GM18499 (cell line): ENCODE measurements around the gene SLC29A4.
"Not testable (repeated sequence)": the region's sequence is repeated elsewhere in the genome, so short reads cannot be mapped to it uniquely, and the experiment has no call there.

ENCODE experiments used
- ATAC-seq: cut with Tn5 transposase; IDR thresholded peaks from one replicate; pipeline ENCODE4 v1.9.1; 2021; ENCODE audit warnings: moderate number of reproducible peaks; ENCODE audit not compliant: insufficient read depth, unreplicated experiment

The SLC29A4 gene

DNA sequence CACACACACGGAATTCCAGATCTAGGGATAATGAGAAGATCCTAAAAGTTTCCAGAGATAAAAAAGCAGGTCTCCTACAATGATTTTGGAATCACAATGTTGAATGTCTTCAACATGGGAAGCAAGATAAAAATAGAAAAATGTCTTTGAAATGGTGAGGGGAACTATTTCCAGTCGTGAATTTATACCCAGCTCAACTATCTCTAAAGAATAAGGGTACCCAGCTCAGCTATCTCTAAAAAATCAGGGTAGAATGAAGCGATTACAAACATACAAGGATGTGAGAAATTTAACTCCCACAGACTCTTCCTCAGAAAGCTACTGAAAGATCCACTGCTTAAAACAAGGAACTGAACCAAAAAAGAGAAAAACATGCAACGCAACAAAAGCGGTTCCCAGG, 35.9 kb downstream of the SLC29A4 start:
- not testable (repeated sequence) for ATAC-seq

DNA sequence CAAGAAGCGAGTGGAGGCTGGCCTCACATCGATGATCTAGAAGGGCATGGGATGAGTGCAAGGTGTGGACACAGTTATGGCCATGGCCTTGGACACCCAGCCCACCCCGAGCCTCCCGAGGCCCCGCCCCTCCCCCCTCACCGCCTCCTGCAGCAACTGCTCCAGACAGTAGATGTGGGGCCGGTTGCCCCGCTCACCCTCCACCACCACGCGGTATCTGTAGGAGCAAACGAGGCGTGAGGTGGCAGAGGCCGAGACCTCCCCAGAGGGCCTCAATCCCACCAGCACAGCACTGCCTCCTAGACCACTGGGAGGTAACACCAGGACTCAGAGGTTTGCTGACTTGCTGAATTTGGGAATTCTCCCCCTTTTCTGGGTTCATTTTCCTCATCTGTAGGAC, 37.6 kb downstream of the SLC29A4 start:
- ATAC-seq = no peak

DNA sequence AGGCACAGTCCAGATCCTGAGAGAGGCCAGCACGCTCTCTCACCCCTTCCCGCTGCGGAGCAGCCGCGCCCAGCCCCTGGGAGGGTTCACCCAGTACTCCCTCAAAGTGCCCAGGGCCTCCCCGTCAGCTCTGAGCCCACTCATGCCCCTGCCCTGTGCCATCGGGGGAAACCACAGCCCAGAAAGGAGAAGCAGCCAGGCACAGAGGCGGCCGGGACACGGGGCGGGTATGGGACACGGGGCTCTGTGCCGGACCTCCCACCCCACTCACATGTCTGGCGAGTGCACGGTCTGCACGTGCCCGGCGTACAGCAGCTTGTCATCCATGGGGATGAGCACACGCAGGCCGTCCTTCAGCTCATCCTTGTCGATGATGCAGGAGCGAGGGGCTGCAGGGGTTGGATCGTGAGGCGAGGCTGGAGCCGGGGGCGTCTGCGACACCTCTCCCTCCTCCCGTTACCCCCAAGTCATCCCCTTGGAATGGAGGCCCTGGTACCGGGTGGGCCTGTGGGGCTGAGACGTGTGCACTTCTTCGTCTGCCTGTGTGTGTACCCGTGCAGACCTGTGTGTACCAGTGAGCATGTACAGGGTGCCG, 38.2 kb downstream of the SLC29A4 start:
- ATAC-seq = no peak

DNA sequence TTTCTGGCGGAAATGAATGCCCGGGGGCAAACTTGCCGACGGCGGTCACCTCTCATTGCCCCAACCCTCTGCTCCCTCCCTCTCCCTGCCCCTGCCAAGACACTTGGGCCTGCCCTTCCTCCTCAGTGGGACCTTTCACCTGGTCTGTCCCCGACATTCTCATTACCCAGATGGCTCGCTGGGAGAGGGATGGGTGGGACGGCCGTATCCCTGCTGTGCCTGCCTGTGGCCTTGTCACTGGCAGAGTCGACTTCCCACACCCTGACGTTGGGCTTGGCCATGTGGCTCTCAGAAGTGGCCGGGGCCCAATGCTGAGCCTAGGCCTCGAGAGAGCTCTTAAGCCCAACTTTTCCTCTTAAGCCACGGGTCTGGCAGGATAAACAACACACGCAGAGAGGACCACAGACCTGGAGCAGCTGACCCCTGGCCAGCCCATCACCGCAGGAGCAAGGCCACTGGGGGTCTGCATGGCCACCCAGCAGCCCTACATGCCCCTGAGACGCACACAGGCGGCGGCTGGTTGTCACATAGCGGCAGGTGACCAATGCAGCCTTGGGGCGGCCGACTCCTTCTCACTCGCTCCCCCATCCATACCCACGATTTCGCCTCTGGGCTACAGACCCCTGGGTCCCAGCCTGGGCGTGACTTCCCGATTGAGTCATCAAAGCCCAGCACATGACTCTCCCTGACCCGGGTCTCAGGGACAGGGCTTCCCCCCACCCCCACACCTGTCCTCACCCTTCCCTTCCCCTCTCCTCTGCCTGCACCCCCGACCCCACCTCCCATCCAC, 40.1 kb downstream of the SLC29A4 start:
- ATAC-seq = no peak

DNA sequence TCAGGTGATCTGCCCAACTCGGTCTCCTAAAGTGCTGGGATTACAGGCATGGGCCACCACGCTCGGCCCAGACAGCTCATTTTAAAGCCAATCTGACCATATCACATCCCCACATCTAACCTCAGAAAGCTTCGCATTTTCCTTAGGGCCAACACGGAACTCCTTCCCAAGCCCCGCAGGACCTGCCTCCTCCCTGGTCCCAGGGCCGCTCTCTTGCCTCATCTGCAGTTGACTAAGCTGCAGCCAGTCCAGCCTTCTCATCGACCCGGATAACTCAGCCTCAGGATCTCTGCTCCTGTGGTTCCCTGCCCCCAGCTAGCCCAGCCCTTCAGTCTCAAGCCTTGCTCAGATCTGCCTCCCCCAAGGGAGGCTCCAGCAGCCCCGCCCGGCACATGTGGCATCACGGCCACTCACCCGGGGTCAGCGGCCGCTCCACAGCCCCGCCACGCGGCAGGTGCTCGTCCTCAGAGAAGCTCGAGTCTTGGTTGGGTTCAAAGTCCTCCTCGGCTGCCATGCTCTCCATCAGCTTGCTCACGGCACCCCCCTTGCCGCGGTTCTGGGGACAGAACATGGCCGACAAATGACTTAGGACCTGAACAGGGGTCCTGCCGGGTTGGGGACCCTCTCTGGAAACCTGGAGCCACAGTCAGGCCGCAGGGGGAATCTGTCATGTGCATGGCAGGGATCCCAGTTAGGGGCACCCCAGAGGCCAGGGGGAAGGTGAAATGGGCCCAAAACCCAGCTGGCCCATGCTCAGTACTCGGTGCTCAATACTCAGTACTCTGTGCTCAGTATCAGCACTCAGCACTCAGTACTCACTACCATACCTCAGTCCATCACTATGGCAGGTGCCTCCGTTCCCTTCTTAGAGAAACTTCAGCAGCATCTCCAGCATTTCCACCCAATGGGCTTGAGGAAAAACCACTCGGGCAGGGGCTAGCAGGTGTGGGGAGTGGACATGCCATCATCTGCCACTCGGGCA, 41.3 kb downstream of the SLC29A4 start:
- ATAC-seq = not testable (repeated sequence)

DNA sequence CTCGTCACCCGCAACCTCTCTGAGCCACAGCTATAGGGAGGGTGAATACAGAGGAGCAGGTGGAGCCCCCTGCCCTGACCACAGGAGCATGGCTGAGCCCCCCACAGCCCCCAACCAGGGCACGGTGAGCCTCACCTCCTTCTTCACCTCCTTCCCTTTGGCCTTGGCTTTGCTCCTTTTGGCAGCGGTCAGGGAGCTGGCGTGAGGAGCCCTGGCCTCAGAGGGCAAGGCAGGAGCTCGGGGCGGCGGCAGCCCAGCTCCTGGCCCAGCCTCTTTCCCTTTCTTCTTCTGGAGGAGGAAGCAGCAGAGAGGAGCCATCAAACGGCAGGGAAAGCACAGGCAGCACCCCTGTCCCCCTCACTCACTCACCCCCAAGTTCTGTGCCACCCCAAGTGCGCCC, 42.2 kb downstream of the SLC29A4 start:
- no peak for ATAC-seq

DNA sequence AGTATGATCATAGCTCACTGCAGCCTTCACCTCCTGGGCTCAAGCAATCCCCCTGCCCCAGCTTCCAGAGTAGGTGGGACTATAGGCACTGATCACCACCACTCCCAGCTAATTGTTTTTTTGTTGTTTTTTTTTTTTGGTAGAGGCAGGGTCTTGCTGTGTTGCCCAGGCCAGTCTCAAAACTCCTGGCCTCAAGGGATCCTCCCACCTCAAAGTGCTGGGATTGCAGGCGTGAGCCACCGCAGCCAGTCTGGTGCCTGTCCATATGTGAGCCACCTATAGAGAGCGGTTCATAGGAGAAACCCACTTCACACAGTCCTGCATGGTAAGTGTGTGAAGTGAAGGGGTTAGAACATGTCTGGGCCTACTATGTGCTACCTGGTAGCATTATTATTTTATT, 47.5 kb downstream of the SLC29A4 start:
- no peak for ATAC-seq

DNA sequence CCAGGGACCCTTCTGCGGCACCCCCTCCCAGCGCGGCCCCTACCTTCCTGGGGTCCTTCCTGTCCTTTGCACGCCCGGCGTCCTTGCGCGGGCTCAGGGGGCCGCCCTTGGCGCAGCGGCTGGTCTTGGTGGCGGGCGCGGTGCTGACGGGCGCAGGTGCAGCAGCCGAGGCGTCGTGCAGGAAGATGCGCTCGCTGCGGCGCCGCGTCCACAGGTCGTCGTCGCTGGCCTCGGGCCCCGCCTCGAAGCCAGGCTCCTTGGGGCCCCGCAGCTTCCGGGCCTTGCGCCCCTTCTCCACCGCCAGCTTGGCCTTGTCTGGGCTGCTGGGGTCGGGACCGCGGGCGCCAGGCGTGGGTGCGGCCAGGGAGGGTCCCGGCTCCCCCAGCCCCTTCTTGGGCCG, 49.8 kb downstream of the SLC29A4 start:
- no peak for ATAC-seq

DNA sequence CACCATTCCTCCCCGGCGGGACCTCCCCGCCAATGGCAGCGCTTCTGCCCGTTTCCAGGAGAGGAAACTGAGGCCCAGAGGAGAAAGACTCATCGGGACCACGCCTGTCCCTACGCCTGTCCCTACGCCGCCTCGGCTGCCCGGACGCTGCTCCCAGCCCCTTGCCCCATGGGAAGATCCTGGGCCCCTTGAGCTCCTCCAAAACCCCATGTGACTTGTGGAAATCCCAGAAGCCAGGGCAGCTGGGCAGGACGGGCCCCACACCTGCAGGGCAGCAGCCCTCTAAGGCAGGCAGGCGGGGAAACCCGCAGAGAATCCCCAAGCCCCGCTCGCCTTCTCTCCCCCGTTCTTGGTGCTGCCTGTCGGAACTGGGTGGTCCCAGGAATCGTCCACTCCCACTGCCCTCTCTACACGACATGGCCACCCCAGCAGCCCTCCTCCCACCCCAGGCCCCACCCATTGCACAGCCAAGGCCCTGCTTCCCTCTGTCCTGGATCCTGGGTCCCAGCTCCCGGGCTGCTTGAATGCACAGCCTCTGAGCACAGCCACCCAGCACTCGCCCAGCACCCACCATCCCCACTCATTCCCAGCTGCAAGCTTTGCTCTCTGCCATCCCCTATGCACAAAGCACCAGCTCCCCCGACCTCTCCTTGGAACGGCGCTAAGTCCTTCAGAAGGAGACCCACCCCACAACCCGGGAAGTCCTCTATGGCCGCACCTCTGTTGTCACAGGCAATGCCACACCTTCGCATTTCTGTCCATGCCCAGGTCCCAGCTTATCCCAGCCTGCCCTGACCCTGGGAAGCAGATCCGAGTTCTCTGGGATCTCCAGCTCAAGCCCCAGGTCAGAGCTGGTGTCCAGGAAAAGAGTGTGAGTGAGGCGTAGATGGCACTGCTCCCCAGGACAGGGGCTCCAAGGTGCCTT, 50.6 kb downstream of the SLC29A4 start:
- ATAC-seq = no peak

DNA sequence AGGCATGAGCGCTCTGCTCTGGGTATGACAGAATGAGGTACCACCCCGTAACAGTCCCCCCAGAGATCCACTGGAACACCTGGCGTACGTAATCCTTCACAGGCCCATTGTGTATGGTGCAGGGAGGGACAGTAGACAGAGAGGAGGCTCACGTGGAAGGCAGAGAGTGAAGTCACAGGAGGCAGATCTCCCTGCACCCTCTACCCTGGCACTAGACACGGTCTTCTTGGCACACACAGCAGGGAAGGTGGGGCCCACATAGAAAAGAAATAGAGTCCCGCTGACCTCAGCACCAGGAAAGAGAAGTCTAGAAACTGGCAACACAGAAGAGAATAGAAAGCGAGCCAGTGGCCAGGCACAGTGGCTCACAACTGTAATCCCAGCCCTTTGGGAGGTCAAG, 51.9 kb downstream of the SLC29A4 start:
- ATAC-seq = no peak

DNA sequence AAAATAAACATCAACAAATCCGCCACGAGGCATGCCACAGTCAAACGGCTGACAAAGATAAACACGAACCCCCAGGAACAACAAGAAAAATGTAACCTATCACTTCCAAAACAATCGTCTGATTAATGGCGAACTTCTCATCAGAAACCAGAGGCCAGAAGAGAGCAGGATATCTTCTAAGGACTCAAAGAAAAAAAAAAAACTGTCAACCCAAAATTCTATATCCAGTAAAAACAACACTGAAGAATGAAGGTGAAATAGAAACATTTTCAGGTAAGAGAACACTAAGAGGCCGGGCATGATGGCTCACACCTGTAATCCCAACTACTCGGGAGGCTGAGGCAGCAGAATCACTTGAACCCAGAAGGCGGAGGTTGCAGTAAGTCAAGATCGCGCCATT, 54.3 kb downstream of the SLC29A4 start:
- ATAC-seq = no peak

DNA sequence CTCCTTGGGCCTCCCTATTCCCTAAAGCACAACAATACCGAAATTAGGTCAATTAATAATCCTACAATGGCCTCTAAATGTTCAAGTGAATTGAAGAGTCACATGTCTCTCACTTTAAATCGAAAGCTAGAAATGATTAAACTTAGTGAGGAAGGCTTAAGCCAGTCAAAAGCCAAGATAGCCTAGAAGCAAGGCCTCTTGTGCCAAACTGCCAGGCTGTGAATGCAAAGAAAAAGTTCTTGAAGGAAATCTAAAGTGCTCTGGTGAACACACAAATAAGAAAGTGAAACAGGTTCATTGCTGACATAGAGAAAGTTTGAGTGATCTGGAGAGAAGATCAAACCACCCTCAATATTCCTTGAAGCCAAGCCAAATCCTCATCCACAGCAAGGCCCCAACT, 57.2 kb downstream of the SLC29A4 start:
- no peak for ATAC-seq

DNA sequence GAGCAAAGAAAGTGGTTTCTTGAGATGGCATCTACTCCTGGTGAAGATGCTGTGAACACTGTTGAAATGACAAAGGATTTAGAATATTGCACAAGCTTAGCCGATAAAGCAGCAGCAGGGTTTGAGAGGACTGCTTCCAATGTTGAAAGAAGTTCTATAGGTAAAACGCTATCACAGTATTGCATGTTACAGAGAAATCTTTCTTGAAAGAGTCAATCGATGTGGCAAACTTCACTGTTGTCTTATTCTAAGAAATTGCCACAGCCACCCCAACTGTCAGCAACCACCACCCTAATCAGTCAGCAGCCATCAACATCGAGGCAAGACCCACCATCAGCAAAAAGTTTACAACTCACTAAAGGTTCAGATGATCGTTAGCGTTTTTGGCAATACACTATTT, 59.9 kb downstream of the SLC29A4 start:
- no peak for ATAC-seq

DNA sequence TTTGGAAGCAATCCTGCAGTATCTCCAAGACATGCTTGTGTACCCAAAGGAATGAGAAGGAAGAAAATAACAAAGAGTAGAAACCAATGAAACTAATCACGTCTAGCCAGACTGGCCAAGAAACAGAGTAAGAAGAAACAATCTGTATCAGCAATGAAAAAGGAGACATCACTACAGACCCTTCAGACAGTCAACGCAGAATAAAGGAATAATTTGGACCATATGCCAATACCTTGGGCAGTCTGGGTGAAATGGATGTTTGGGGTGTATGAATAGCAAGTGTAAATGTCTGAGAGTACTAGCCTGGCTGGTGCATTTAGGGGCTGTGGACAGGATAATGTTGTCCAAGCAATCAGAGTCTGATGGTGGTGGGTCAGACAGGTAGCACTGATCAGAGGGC, 61.1 kb downstream of the SLC29A4 start:
- no peak for ATAC-seq

DNA sequence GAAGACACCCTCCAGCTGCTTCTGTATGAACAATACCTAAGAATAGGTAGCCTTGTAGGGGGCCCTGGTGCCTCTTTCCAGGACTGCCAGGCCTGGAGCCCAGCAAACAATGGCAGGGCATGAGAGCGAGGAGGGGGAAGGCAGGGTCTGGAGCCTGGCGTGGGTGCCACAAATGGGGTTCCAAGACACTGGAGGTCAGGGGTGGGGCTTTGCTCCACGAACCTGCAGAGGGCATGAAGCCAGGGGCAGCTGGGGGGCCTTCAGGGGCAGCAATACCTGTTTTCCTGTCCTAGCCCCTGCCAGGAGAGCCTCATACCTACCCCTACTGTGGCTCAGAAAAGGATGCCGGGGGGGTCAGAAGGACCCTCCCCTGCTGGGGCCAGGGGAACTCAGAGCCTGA, 61.6 kb downstream of the SLC29A4 start:
- ATAC-seq = no peak

DNA sequence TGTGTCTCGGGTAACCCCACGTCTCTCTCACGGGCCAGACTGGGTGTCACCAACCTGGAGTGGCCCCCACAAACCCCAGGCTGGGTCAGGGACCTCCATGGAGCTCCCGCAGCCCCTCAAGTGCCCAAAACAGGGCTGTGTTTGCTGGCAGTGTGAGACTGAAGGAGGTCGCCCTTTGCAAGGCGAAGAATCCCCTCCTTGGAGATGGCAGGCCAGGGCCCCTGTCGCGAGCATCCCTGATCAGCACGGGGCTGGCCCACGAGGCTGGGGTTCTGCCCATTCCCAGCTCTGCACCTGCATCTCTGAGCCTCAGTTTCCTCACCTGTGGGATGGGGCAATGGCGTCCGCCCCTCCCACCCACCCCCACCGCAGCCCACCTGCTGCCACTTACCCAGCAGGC, 62.4 kb downstream of the SLC29A4 start:
- ATAC-seq = no peak

DNA sequence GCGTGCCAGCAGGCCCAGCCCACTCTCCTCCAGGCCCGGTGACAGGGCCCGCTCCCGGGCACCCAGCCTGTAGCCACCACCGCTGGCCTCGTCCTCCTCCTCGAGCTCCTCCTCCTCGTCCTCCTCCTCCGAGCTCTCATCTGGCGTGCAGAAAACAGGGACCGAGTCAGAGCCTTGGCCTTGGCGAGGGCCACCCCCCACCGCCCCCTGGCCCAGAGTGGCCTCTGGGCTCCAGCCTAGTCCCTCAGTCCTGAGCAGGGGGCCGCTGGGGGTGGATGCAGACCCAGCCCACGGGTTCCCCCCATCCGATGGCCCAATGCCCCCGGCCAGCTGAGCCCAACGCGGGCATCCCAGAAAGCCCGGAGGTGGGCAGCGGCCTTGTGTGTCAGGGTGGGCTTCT, 62.9 kb downstream of the SLC29A4 start:
- no peak for ATAC-seq

DNA sequence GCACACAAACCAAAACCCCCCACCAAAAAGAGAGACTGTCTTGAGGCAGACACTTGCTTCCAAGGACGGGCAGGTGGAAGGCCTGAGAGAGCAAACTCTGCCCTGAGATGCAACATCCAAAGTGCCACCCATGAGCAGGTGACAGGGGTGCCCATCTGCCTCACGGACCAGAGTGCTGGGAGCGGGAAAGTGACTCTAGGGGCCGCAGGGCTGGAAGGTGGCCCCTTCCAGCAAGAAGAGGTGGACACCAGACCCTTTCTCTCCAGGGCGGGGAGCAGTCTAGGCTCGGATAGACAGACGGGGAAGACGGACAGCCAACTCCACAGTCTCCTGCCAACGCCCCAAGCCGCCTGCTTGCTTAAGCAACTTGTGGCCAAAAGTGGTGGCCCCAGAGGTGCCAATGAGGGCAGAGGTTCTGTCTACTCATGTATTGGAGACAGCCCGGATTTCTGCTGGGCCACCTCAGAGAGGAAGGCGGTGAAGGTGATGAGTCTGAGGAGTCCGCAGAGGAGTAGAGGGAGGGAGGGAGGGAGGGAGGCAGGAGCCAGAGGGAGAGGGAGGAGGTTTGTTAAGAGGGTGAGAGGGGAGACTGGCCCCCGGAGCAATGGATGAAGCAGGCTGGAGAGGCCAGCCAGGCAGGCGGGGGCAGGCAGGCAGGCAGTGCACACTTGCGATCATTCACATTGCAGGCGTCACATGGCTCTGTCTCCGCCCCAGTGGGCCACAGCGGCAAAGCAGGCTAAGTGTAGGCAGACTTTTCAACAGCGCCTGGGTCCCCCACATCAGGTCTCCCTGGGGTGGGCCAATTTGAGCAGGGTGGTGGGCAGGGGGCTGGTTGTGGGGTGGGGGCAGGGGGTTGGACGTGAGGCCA, 65.6 kb downstream of the SLC29A4 start:
- no peak for ATAC-seq

DNA sequence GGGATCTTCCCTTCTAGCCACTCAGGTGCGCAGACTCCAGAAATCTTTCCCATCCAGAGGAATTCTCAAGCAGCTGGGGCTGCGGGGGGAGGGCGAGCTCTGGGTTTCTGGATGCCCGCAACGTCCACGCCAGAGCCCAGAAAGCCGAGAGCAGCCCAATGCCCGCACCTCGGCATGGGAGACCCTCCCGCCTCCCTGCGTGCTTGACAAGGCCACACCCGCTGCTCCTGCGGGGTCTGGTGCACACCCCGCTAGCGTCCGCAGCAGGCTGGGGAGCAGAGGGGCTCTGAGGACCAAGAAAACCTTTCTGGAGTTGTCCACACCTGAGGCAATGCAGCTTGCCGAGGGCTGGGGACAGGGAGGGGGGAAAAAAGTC, 66.2 kb downstream of the SLC29A4 start:
- ATAC-seq = no peak
